ENCODE results near the gene COL10A1.

Gene COL10A1

DNA sequence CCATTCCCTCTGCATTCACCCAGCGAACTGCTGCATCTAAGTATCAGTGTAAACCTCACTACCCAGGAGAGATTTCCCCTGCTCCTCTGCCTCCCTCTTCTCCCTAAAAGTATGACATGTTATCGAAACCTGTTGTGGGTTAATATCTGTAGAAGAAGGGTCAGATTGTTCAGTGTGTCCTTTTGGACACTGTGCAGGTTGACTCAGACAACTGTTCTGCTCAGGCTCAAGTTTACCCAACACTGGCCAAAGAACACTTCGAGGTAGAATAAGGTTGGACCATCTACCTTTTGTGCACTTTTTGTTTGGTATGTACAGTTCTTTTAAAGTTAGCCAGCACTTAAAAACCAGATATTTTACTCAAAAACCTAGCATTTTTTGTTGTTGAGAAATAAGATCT is 20.7 kb downstream of the COL10A1 start:
- peaks cover 3% of the 10 kb centered on the region for H3K27me3 ChIP-seq (ENCODE audit: insufficient read depth, low read length, poor library complexity)
- peaks cover 10% of the 10 kb centered on the region for H3K4me1 ChIP-seq (ENCODE audit: insufficient read depth, low read length)
- no peaks in the 10 kb centered on the region for H3K36me3 ChIP-seq (ENCODE audit: insufficient read depth, low read length)
- DNase-seq = no peak
- no peak for TF ChIP-seq EZH2 (IDR thresholded peaks at IDR 0.05; ENCODE audit: borderline replicate concordance, low read depth, low read length, severe bottlenecking)
- TF ChIP-seq, protein P1, sequence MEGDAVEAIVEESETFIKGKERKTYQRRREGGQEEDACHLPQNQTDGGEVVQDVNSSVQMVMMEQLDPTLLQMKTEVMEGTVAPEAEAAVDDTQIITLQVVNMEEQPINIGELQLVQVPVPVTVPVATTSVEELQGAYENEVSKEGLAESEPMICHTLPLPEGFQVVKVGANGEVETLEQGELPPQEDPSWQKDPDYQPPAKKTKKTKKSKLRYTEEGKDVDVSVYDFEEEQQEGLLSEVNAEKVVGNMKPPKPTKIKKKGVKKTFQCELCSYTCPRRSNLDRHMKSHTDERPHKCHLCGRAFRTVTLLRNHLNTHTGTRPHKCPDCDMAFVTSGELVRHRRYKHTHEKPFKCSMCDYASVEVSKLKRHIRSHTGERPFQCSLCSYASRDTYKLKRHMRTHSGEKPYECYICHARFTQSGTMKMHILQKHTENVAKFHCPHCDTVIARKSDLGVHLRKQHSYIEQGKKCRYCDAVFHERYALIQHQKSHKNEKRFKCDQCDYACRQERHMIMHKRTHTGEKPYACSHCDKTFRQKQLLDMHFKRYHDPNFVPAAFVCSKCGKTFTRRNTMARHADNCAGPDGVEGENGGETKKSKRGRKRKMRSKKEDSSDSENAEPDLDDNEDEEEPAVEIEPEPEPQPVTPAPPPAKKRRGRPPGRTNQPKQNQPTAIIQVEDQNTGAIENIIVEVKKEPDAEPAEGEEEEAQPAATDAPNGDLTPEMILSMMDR (IDR thresholded peaks at IDR 0.05; ENCODE audit: borderline replicate concordance, extremely low read depth, low read length, poor library complexity, severe bottlenecking) = no peak
- no peaks in the 10 kb centered on the region for H3K79me2 ChIP-seq (ENCODE audit: insufficient read depth, low read length)
- H3K4me2 ChIP-seq (ENCODE audit: insufficient read depth, low read length) = no peak overlapping the region
- H2AFZ ChIP-seq (ENCODE audit: low read depth, low read length) = no peak overlapping the region
- no peak overlapping the region for H3K9ac ChIP-seq (ENCODE audit: low read depth, low read length)
- H3K4me3 ChIP-seq (ENCODE audit: low read depth in 1 of 2, low read length in 2 of 2) = no peak overlapping the region
- no peaks in the 10 kb centered on the region for H3K9me3 ChIP-seq (ENCODE audit: insufficient read depth, low read length, severe bottlenecking)
- no peaks in the 10 kb centered on the region for H4K20me1 ChIP-seq (ENCODE audit: insufficient read depth, low read length)
- no peak overlapping the region for H3K27ac ChIP-seq (ENCODE audit: low read length)
- no peak for ATAC-seq (ENCODE audit: insufficient read depth, low read depth)

DNA sequence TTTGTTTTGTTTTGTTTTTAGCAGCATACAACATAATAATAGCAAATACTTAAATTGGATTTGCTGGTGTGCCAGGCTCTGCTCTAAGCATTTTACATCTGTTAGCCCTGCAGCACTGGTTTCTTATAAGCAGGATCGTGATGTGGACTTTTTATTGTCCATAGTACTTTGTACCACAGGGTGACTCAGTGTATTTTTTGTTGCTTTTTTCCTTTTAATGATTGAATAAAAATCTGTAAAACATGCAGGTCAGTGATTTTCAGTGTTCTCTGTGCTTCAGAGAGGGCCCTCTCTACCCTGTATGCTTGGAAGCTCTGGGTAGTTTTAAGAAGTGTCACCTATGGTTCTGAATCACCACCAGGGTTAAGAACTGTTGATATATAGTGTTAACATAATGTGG is 21.3 kb downstream of the COL10A1 start:
- DNase-seq = no peak
- H3K4me3 ChIP-seq (ENCODE audit: low read depth in 1 of 2, low read length in 2 of 2) = no peak overlapping the region
- no peak overlapping the region for H2AFZ ChIP-seq (ENCODE audit: low read depth, low read length)
- no peaks in the 10 kb centered on the region for H3K9me3 ChIP-seq (ENCODE audit: insufficient read depth, low read length, severe bottlenecking)
- peaks cover 9% of the 10 kb centered on the region for H3K27me3 ChIP-seq (ENCODE audit: insufficient read depth, low read length, poor library complexity)
- H3K4me1 ChIP-seq (ENCODE audit: insufficient read depth, low read length) = peaks cover 13% of the 10 kb centered on the region
- H3K36me3 ChIP-seq (ENCODE audit: insufficient read depth, low read length) = no peaks in the 10 kb centered on the region
- H3K9ac ChIP-seq (ENCODE audit: low read depth, low read length) = no peak overlapping the region
- H3K4me2 ChIP-seq (ENCODE audit: insufficient read depth, low read length) = no peak overlapping the region
- H3K27ac ChIP-seq (ENCODE audit: low read length) = no peak overlapping the region
- no peaks in the 10 kb centered on the region for H4K20me1 ChIP-seq (ENCODE audit: insufficient read depth, low read length)
- ATAC-seq (ENCODE audit: insufficient read depth, low read depth) = no peak
- TF ChIP-seq EZH2 (IDR thresholded peaks at IDR 0.05; ENCODE audit: borderline replicate concordance, low read depth, low read length, severe bottlenecking) = no peak
- TF ChIP-seq, protein P1 (IDR thresholded peaks at IDR 0.05; ENCODE audit: borderline replicate concordance, extremely low read depth, low read length, poor library complexity, severe bottlenecking) = no peak
- H3K79me2 ChIP-seq (ENCODE audit: insufficient read depth, low read length) = no peaks in the 10 kb centered on the region

DNA sequence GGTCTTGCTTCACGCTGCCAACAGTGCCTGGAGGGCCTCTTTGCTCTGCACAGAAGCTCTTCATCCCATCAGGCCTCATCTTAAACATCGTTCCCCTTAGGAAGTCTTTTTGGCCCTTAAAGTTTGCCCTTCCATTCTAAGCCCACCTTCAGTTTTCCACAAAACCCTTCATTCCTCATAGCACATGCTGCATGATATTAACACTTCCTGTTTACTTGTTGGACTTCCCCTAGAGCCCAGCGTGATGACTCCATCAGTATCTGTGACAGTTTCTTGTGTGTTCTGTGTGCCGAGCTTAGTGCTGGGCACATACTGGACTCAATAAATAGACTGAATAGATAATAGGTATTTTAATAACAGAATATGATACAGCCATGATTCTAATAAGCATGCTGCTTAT is 23.1 kb downstream of the COL10A1 start:
- no peak for ATAC-seq (ENCODE audit: insufficient read depth, low read depth)
- no peak overlapping the region for H3K4me3 ChIP-seq (ENCODE audit: low read depth in 1 of 2, low read length in 2 of 2)
- TF ChIP-seq EZH2 (IDR thresholded peaks at IDR 0.05; ENCODE audit: borderline replicate concordance, low read depth, low read length, severe bottlenecking) = no peak
- TF ChIP-seq, protein P1 (IDR thresholded peaks at IDR 0.05; ENCODE audit: borderline replicate concordance, extremely low read depth, low read length, poor library complexity, severe bottlenecking) = no peak
- H3K4me2 ChIP-seq (ENCODE audit: insufficient read depth, low read length) = no peak overlapping the region
- no peaks in the 10 kb centered on the region for H3K36me3 ChIP-seq (ENCODE audit: insufficient read depth, low read length)
- no peak overlapping the region for H3K27ac ChIP-seq (ENCODE audit: low read length)
- no peaks in the 10 kb centered on the region for H3K9me3 ChIP-seq (ENCODE audit: insufficient read depth, low read length, severe bottlenecking)
- H3K27me3 ChIP-seq (ENCODE audit: insufficient read depth, low read length, poor library complexity) = peaks cover 14% of the 10 kb centered on the region
- no peaks in the 10 kb centered on the region for H4K20me1 ChIP-seq (ENCODE audit: insufficient read depth, low read length)
- no peak for DNase-seq
- H3K4me1 ChIP-seq (ENCODE audit: insufficient read depth, low read length) = peaks cover 13% of the 10 kb centered on the region
- no peak overlapping the region for H2AFZ ChIP-seq (ENCODE audit: low read depth, low read length)
- H3K79me2 ChIP-seq (ENCODE audit: insufficient read depth, low read length) = no peaks in the 10 kb centered on the region
- no peak overlapping the region for H3K9ac ChIP-seq (ENCODE audit: low read depth, low read length)

DNA sequence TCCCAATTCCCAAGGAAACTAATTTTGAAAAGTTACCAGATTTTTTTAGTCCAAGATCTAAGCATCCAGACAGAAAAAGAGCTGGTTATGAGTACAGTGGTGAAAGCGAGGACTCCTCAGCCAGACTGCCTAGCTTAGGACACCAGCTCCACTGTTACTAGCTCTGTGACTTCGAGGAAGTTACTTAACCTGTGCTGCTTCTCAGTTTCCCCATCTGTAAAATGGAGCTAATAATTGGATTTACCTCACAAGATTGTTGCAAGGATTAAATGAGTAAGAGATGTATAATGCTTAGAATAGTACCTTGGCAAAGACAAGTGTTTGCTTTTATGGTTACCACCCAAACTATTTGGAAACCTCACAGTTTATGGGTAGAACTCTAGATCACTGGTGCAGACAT is 24.1 kb downstream of the COL10A1 start:
- no peak for TF ChIP-seq EZH2 (IDR thresholded peaks at IDR 0.05; ENCODE audit: borderline replicate concordance, low read depth, low read length, severe bottlenecking)
- TF ChIP-seq, protein P1 (IDR thresholded peaks at IDR 0.05; ENCODE audit: borderline replicate concordance, extremely low read depth, low read length, poor library complexity, severe bottlenecking) = no peak
- no peak overlapping the region for H3K27ac ChIP-seq (ENCODE audit: low read length)

More for the DNA sequence above, 24.1 kb downstream of the COL10A1 start:
- H3K9me3 ChIP-seq (ENCODE audit: insufficient read depth, low read length, severe bottlenecking) = no peaks in the 10 kb centered on the region
- H3K27me3 ChIP-seq (ENCODE audit: insufficient read depth, low read length, poor library complexity) = peaks cover 14% of the 10 kb centered on the region
- H3K79me2 ChIP-seq (ENCODE audit: insufficient read depth, low read length) = no peaks in the 10 kb centered on the region
- no peaks in the 10 kb centered on the region for H4K20me1 ChIP-seq (ENCODE audit: insufficient read depth, low read length)
- DNase-seq (no peak), ATAC-seq (ENCODE audit: insufficient read depth, low read depth) (no peak)
- H3K4me1 ChIP-seq (ENCODE audit: insufficient read depth, low read length) = peaks cover 13% of the 10 kb centered on the region
- peak overlapping the region; percentile 88 for H3K4me2 ChIP-seq (ENCODE audit: insufficient read depth, low read length)
- no peaks in the 10 kb centered on the region for H3K36me3 ChIP-seq (ENCODE audit: insufficient read depth, low read length)
- peak overlapping the region in 1 of 2 experiments; percentile 77; a peak in 1 of 4 replicates for H3K4me3 ChIP-seq (ENCODE audit: low read depth in 1 of 2, low read length in 2 of 2)
- peak overlapping the region; percentile 87; the same call in 1 of the 2 replicates for H2AFZ ChIP-seq (ENCODE audit: low read depth, low read length)
- peak overlapping the region; percentile 64; the same call in 1 of the 2 replicates for H3K9ac ChIP-seq (ENCODE audit: low read depth, low read length)
